Activated CD4-positive, alpha-beta T cell treated with anti-CD3 and anti-CD28 coated beads, Interleukin-2, amount 50 U/mL, for 4 hours (primary cell): ENCODE results near the gene PID1.

ENCODE experiments used
- DNase-seq, 2 experiments: peaks; one replicate each; pipeline ENCODE4 v3.0.0-alpha.2; 2020

PID1 gene

DNA sequence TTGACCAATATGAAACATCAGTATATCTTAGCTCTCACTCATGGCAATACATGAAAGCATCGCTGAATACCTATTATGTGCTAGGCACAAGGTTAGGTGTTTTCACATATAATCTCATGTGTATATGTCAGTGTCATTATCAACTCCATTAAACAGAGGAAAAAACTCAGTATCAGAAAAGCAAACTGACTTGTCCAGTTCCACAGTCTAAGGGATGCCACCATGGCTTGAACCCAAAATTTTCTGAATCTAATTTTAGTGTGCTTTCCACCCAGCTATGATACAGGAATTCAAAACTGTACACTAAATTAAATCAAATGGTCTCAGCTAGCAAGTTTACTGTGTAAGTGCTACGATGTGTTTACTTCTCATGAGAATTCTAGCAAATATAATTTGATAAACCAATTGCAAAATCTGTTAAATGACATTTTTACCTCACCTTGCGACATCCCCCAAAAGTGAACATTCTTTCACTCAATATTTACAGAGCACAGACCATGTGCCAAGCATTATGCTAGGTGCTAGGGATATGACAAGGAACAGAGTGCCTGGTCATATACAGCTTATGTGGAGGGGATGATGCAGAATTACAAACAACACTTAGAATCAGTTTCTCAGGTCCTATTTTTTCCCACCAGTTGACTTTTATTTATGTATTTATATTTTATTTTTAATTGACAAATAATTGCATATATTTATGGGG, 211.6 kb downstream of the PID1 start:
- no peak for DNase-seq

DNA sequence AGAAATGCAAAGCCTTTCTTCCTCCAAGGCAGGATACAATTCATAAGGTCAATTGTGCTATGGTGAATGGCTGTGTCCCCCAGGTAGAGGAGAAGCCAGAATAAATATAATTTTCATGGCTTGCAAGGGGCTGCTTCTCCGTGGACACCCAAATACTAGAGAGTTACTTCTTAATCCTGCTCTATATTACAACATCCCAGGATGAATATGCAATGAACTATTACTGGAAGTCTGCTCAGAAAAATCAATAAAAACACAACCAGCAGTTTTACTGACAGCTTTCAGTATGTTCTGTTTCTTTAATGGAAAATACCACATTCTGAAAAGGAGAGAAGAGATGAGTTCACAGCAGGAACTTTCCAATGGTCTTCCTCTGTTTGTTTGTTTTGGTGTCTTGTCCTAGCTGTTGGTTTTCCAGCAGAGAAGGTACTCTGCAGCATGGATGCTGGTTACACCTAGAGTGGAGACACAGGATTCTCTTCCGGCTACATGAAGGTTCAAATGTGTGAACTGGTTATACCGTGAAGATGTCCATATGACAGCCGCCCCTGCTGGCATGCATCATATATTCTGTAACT, 213.0 kb downstream of the PID1 start:
- DNase-seq: no peak

DNA sequence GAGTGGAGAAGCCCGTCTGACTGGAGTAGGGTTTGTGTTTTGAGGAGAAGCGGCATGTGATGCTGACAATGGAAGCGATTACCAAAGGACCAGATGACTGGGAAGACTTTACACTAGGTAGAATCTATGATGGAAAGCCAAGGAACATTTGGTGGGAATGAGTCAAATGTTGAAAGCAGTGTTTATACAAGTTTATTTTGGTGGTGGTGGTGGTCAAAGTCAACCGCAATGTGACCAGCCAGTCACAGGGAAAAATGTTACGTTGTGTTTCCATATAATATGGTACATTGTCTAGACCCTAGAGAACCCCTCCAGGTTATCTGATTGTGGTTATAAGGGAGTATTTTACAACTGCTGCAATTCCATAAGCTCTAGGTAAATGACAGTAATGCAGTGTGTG, 216.8 kb downstream of the PID1 start:
- DNase-seq: no peak

DNA sequence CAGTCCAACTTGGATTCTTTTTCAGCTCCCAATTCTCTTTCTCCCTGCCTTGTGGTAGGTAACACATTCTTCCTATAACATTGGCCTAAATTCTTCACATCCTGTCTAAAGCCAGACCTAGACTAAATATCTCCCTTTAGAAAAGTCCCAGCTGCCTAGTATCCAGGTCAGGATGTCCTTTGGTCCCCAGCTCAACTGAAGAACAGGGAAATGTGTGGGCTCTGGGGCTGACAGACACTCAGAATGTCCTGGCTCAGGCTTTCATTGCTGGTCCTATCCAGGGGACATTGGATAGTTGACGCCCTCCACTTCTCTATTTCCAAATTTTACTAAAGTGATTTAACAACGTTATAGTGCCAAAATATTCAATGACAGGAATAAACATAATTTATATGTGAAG, 219.3 kb downstream of the PID1 start:
- DNase-seq: no peak

DNA sequence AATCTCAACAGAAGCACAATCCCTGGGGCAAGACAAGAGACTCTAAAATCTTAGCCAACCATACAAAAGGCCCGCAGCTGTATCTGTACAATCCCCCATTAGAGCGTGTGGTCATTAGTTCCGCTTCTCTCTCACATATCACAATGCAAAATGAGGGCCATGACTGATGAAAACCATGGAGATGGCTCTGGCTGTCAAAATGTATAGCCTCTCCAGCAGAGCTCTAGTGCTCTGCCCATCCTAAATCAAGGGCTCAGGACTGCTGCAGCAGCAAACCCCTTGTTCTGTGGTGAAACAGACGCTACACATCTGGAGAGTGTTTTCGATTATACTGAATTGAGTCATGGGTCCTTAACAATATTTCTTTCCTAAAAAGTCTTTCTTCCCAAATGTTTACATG, 221.0 kb downstream of the PID1 start:
- DNase-seq: no peak

DNA sequence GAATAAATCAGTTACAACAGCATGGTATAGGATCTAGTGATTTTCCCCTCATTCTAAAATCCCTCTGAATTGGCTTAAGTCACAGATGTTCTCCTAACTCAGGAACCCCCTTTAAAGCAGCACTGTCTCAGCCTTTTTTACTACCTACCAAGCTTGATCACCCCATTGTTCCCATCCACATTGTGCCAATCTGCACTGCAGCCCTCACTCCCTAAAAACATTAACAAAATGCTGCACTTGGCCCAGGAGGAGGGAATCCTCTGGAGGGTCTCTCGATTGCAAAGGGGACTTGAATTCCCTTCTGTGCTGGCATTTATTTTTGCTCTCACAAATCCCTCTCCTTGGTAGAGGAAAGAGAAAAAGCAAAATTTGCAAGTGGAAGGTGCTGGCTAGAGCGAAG, 223.0 kb downstream of the PID1 start:
- no peak for DNase-seq

DNA sequence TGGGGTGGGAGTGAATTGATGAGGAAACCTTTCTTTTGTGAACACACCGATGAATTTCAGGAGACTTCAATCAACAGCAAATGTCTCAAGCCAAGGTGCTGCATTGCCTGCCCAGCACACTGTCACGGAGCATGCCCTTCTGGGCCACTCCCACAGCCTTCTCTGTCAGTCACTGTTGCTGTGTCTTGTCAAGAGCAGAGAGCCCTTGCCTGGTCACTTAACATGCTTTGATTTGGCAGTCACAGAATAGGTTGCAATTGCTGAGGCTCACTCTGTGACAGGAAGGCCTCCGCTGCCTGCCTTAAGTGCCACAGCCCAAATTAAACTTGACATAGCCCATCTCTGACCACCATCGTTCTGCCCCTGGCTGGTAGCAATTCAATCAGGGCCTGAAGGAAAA, 225.4 kb downstream of the PID1 start:
- DNase-seq: no peak

DNA sequence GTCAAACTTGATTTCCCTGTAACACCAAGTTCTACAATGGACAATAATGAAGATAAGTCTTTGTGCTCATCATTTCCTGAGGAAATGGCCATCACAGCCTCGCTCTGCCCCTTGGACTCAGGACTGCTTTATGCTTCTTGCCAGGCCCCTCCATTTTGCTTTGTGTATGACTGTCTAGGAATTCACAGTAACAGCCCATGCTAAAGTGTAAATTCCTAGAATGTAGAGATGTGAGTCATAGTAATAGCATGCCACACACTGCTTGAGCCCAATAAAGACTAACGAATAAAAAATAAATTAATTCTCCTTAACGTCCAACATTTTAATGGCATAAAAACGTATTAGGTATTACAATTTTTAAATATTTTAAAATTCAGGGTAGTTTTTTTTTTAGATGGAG, 226.5 kb downstream of the PID1 start:
- DNase-seq: no peak

DNA sequence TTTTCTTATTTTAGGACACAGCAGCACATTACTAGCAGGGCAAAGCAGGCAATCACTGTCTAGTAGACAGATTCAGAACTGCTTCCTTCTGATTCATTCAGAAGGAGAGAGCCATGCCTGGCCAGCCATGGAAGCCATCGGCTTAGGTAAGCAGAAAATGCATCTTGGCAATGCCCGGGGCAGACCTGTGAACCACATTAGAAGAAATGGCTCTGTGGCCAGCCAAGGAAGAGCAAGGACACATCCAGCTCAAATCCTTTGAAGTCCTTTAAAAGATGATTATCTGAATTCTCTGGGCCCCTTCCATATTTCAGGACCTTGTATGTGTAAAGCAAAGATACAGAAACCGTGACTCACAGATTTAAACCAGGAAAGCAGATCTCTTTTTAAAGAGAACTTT, 227.4 kb downstream of the PID1 start:
- DNase-seq: no peak

DNA sequence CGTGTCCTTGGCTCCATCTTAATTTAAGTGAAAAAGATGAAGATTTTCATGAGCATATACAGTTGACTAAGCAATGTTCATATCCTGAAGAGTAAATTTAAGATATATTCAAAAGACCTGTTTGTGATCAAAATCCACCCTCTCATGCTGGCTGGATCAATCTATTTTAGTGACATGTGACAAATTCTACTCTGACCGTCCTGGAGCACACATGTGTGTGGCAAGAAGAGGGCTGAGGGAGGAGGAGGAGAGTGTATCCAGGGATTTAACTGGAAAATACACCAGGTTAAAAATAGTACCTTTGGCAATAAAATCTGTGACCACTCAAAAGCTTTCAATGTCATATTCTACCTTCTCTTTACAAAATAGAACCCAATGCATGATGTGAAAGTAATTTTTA, 228.7 kb downstream of the PID1 start:
- DNase-seq: no peak

DNA sequence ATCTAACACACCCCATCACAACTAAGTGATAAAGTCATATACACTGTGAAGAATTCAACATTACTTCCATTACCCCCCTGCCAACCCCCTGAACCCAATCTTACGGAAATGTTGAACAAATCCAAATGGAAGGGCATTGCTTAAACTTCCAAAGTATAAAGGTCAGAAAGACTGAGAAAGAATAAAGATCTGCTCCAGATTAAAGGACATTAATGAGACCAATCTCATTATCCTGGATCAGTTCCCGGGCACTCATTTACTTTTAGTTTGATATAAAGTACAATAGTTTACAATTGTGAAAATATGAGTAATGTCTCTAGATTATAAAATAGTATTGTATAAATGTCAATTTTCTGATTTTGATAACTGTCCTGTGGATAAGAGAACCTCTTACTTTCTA, 229.4 kb downstream of the PID1 start:
- DNase-seq: no peak

DNA sequence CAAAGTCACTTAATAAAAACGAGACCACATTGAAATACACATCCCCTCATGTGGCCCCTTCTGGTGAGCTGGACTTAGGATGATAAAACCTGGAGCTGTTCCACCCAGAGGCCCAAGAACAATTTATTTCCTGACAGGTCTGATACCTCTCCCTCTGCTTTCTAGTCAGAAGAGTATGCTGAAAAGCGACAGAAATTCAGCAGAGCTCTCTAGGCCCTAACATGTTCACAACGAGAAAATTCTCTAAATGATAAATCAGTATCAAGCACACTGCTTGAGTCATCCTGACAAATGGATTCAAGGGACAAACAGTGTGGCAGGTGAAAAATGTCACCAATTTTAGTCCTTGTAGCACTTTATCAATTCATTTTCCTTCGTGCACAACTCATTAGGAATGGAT, 233.5 kb downstream of the PID1 start:
- DNase-seq: no peak

DNA sequence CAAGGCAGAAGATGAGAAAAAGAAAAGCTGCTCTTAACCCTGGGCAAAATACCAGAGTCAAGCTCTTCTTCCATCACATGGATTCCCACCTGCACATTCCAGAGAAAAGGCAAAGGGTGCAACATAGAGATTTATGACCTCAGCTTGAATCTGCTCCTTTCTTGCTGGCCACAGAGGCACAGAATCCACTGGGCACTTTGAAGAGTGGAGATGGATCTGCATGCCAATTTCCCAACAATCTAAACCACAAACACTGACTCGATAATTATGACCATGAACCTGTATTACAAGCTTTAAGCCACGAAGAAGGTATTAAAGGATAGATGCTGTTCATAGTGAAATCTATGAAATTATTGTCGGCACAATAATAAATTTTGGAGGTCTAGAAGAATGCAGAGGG, 237.3 kb downstream of the PID1 start:
- DNase-seq: no peak

DNA sequence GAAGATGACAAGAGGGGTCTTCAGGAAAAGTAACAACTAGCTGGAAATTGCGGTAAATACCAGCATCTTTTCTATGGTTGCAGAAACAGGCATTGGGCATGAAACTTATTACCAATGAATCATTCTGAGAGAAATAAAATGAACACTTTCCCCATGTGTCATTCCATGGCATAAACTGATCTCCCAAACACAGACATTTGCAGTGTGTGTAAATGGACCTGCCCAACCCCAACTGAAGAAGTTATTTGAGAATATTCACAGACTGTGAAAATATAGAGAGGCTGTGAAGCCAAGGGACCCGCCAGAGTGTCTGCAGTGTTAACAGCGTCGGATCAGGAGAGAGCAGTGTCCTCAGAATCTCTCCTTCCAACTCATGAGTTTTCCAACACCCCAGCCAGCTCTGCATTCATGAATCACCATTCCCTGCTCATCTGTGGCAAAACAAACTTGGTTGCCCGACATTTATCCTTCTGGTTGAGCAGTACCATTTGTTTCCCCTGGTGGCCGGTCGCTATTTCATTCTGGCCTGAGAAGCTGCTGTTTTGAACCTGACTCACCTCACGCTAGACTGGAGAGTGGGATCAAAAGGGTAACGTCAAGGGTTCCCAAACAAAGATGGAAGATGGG, 238.4 kb downstream of the PID1 start:
- DNase-seq: no peak

DNA sequence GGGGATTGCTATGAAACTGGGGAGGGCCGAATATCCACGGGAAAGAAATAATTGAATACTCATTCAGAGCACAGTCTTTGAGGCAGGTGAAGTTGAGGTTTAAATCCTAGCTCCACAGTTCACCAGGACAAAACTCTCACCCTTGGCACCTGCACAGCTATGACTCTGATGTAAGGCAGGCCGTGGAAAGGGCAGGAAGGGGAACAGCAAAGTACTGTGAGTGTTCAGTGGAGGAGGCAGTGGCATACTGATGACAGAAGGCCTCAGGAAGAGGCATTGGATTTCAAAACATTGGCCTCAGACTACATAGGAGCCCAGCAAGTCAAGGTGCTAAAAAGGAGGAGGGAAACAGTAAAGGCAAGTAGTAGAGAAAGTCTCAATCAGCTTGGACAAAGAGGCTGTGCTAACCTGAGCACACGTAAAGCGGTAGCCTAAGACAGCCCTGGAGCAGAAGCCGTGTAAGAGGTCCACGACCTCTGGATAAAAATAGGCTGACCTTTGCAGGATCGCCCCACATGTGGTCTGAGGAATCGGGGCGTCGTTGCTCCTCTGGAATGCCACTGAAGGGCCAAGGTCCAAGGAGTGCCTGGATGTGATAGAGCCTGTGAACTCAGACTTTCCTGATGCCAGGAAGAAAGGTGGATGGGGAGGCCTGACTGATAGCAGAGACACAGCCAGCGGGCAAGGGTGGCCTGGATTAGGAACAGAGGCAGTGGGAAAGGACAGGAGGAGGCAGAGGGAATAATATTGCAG, 243.6 kb downstream of the PID1 start:
- no peak for DNase-seq

DNA sequence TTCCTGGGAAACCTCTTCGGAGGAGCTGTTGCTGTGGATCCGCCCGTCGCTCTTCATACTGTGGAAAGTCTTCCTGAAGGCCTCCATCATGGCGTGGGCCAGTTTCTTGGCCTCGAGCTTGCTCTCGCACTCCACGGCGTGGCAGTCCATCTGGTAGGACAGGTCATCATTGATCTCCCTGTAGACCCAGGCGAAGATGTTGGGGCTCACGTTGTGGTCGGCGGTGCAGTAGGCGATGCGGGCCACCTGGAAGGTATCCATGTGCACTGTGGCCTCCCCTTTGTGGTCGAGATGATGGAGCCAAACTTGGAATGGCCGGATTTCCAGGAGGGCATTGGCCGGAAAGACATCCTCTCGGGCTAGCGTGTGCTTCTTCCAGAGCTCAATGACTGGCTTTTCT, 245.4 kb downstream of the PID1 start:
- DNase-seq: no peak

DNA sequence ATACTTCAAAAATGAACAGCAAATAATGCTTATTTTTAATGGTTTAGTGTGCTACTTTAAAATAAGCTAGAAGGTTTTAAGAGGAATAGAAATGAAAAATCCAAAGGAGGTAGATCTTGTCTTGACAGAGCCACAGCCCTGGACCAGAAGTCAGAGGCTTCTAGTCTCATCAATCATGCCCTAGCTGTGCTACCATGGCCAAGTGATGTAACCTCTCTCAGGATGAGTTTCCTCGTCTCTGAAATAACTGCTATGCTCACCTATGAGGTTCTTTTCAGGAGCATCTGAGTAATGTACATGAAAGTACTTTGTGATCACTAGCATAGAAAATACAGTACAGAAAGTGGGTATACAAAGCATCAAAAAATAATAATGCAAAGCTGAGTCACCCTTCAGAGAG, 248.4 kb downstream of the PID1 start:
- DNase-seq: no peak

DNA sequence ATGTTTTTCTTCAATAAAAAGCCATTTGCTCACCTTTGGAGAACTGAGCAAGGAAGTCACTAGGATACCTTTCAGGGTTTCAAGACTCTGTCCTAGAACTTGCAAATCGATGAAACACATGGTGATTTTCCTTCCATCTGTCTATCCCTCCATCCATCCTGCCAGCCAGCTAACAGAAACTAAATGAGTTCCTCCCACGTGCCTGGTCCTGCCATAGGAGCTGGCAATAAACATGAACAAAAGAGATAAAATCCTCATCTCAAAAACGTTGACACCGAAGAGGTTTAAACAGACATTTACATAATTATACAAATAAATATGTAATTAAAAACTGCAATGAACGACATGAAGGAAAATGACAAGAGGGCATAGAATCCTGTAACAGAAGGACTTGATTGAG, 249.0 kb downstream of the PID1 start:
- DNase-seq: no peak

DNA sequence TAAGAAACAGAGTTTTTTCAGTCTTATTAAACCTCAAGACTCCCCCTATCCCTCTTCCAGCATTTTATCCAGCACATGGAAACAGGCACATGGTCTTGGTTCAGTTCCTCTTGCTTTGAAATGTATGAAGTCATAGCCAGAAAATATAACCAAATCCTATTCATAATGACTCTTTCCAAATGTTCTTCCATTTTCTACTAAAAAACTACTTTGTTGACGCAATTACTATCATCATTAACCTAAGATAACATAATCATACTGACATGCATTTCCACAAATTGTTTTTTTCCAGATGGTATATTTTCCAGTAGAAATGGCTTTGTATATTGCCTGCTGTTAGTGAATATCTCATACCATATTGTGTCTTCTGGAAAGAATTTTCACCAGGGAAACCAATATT, 261.3 kb downstream of the PID1 start:
- no peak for DNase-seq

DNA sequence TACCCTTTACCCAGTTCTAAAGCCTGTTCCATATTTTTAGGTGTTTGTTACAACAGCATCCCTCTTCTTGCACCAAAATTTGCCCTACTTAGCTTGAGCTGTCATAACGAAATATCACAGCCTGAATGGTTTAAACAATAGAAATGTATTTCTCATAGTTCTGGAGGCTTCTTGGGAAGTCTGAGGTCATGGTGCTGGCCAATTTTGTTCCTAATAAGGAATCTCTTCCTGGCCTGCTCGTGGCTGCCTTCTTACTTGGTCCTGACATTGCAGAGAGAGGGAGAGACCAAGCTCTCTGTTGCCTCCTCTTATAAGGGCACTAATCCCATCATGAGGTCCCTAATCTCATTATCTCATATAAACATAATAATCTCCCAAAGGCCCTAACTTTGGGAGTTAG, 267.8 kb downstream of the PID1 start:
- no peak for DNase-seq

DNA sequence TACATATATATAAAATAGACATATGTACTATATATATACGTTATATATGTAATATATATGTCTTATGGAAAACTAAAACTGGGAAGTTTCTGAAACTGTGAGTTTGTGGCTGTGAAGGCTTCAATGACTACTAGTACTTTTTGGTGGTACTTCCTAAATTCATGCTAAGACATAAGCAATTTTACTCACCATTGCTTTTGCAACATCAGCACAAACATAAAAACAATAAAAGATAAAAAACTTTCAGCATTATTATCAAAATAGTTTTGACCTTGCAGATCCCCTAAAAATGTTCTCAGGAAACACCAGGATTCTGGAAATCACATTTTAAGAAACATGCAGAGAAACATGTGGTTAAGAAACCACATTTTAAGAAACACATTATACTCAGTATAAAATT, 269.9 kb downstream of the PID1 start:
- no peak for DNase-seq

DNA sequence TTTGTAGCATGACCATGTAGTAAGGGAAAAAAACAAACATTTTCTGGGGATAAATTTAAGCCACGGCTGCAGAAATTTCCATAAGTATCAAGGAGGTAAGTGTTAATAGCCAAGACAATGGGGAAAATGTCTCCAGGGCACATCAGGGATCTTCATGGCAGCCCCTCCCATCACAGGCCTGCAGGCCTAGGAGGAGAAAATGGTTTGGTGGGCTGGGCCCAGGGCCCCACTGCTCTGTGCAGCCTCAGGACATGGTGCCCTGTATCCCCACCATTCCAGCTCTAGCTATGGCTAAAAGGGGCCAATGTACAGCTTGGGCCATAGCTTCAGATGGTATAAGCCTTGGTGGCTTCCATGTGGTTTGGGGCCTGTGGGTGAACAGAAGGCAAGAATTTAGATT, 271.8 kb downstream of the PID1 start:
- no peak for DNase-seq

DNA sequence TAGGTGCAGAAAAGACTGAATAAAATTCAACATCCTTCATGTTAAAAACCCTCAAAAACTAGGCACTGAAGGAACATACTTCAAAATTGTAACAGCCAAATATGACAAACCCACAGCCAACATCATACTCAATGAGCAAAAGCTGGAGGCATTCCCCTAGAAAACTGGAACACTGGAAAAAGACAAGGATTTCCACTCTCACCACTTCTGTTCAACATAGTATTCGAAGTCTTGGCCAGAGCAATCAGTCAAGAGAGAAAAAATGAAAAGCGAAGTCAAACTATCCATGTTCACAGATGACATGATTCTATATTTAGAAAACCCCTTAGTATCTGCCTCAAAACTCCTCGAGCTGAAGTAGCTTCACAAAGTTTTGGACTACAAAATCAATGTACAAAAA, 282.3 kb downstream of the PID1 start:
- no peak for DNase-seq
